Measurements from ENCODE around the gene USP2.

Gene USP2

DNA sequence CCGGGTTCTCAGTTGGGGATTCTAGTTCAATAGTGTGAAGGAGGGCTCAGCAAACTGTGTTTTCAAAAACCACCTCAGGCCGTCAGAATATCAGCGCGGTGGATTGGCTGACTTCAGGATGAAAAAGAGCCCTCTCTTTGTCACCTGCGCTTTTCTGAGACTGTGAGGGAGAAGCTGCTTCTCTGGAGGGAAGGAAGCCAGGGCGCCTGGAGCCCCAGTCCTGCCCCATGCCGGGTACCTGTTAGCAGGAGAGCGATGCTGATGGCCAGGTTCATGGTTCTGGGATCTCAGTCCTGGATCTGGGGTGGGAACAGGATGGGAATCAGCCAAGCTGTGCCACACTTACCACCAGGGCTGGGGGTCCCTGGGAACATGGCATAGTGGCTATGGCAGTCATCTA lies 39.1 kb upstream of the USP2 start:
- Histone ChIP-seq H3K4me3 (ENCODE audit: low read depth, low read length) (peak overlapping the region; percentile 96), H2AFZ (ENCODE audit: low read length, unreplicated experiment) (no peak overlapping the region), H3K27ac (ENCODE audit: low read depth, low read length) (no peak overlapping the region)

DNA sequence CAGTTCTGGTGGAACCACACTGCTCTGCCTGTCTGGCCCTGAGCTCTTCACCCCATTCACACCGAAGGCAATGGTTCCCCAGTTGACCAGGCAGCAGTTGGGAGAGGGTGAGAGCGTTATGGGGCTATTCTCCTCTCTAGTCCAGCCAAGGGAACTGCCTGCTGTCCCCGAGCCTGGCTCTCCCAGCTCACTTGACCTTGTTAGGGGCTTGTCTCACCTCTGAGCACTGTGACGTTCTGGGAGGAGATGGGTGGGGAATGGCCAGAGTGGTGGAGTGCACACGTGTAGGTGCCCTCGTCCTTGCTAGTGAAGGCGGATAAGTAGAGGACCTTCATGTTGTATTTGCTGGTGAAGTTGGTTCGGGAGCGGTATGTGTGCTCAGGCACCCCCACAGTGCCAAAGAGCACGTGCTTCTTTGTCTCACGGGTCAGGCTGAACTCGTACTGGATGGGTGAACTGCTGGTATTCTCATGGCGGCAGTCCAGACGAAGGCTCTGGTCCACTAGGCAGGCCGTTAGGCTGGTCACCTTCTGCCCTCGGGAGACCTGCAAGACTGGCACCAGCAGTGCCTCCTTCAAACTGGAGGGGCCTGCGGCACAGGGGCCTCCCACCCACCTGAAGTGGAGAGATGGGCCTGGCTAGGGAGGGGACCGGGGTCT lies 38.5 kb upstream of the USP2 start:
- Histone ChIP-seq H2AFZ (ENCODE audit: low read length, unreplicated experiment) (no peak overlapping the region), H3K4me1 (ENCODE audit: control insufficient read depth, insufficient read depth, low read length, unreplicated experiment) (peaks cover 34% of the 10 kb centered on the region), H3K27me3 (ENCODE audit: insufficient read depth, low read length) (no peaks in the 10 kb centered on the region), H3K4me3 (ENCODE audit: low read depth, low read length) (no peak overlapping the region), H3K27ac (ENCODE audit: low read depth, low read length) (no peak overlapping the region), H3K36me3 (ENCODE audit: insufficient read depth, low read length) (no peaks in the 10 kb centered on the region), H3K79me2 (ENCODE audit: control insufficient read depth, insufficient read depth, low read length, unreplicated experiment) (peaks cover 40% of the 10 kb centered on the region)

More for the DNA sequence above, 39.1 kb upstream of the USP2 start:
- H3K36me3 ChIP-seq (ENCODE audit: insufficient read depth, low read length) = no peaks in the 10 kb centered on the region
- H3K79me2 ChIP-seq (ENCODE audit: control insufficient read depth, insufficient read depth, low read length, unreplicated experiment) = peaks cover 40% of the 10 kb centered on the region
- H3K4me1 ChIP-seq (ENCODE audit: control insufficient read depth, insufficient read depth, low read length, unreplicated experiment) = peaks cover 34% of the 10 kb centered on the region
- H3K27me3 ChIP-seq (ENCODE audit: insufficient read depth, low read length) = no peaks in the 10 kb centered on the region

DNA sequence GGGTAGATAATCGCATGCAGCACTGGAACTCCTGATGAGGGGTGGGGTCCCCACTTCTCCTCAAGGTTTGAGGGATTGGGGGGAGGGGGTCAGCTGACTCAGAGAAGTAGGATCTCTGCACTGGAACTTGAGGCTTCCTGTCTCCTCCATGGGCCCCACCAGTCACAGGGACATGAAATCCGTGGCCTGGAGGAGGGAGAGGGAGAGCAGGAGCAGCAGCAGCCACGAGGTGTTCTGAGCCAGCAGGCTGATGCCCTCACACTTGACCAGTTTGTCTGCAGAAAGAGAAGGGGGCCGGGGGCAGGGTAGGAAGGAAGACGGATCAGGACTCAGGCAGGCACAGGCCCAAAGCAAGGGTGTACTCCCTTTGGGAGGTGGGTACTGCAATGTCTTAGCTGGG lies 37.8 kb upstream of the USP2 start:
- H3K4me3 ChIP-seq (ENCODE audit: low read depth, low read length) = no peak overlapping the region
- no peaks in the 10 kb centered on the region for H3K36me3 ChIP-seq (ENCODE audit: insufficient read depth, low read length)
- H3K27me3 ChIP-seq (ENCODE audit: insufficient read depth, low read length) = no peaks in the 10 kb centered on the region
- no peak overlapping the region for H2AFZ ChIP-seq (ENCODE audit: low read length, unreplicated experiment)
- peaks cover 34% of the 10 kb centered on the region for H3K4me1 ChIP-seq (ENCODE audit: control insufficient read depth, insufficient read depth, low read length, unreplicated experiment)
- peaks cover 40% of the 10 kb centered on the region for H3K79me2 ChIP-seq (ENCODE audit: control insufficient read depth, insufficient read depth, low read length, unreplicated experiment)
- H3K27ac ChIP-seq (ENCODE audit: low read depth, low read length) = no peak overlapping the region

DNA sequence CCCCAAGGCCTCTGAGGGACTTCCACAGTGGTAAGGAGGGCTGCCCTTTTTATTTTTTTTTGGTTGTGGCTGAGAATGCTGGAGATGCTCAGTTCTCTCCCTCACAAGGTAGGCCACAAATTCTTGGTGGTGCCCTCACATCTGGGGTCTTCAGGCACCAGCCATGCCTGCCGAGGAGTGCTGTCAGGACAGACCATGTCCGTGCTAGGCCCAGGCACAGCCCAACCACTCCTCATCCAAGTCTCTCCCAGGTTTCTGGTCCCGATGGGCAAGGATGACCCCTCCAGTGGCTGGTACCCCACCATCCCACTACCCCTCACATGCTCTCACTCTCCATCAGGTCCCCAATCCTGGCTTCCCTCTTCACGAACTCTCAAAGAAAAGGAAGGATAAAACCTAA lies 37.3 kb upstream of the USP2 start:
- Histone ChIP-seq H3K79me2 (ENCODE audit: control insufficient read depth, insufficient read depth, low read length, unreplicated experiment) (peaks cover 40% of the 10 kb centered on the region), H2AFZ (ENCODE audit: low read length, unreplicated experiment) (no peak overlapping the region), H3K27me3 (ENCODE audit: insufficient read depth, low read length) (no peaks in the 10 kb centered on the region), H3K4me1 (ENCODE audit: control insufficient read depth, insufficient read depth, low read length, unreplicated experiment) (peaks cover 34% of the 10 kb centered on the region), H3K4me3 (ENCODE audit: low read depth, low read length) (no peak overlapping the region), H3K27ac (ENCODE audit: low read depth, low read length) (peak overlapping the region; percentile 80), H3K36me3 (ENCODE audit: insufficient read depth, low read length) (no peaks in the 10 kb centered on the region)

DNA sequence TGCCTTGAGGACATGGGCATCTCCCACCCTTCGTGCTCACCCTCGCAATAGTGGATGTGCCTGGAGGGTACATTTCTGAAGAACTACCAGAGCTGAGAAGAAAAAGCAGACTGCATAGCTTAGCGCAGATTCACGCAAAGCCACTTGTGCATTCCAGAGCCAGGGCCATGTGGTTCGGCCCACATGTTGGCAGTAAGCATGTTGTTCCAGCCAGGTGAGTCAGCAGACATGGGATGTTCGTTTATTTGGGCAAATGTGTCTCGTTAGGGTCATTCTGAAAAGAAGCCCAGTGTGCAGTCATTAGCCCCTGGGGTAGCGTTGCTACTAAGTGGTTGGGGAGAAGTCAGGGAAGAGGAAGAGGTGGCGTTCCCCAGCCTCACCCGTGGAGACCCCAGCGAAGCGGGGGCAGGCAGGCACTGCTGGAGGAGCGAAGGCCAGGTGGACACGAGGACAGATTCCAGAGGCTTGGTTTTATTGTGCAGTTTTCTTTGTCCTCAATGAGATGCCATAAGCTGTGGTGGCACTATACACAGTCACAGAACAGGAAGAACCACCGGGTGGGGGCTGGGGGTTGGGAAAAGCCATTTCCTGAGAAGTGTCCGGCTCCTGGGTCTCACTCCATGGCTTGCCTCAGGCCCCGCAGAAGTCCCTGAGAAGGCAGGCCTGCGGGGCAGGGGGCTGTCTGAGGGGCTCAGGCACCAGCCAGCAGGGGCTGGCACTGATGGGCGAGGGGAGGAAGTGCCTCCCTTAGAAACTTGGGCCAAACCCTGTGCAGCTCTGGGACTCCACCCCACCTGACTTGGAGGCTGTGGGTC lies 36.4 kb upstream of the USP2 start:
- Histone ChIP-seq H3K79me2 (ENCODE audit: control insufficient read depth, insufficient read depth, low read length, unreplicated experiment) (peaks cover 39% of the 10 kb centered on the region), H3K4me1 (ENCODE audit: control insufficient read depth, insufficient read depth, low read length, unreplicated experiment) (peaks cover 28% of the 10 kb centered on the region), H3K36me3 (ENCODE audit: insufficient read depth, low read length) (no peaks in the 10 kb centered on the region), H3K4me3 (ENCODE audit: low read depth, low read length) (peak overlapping the region; percentile 58), H3K27me3 (ENCODE audit: insufficient read depth, low read length) (no peaks in the 10 kb centered on the region), H2AFZ (ENCODE audit: low read length, unreplicated experiment) (no peak overlapping the region), H3K27ac (ENCODE audit: low read depth, low read length) (peak overlapping the region; percentile 80)

DNA sequence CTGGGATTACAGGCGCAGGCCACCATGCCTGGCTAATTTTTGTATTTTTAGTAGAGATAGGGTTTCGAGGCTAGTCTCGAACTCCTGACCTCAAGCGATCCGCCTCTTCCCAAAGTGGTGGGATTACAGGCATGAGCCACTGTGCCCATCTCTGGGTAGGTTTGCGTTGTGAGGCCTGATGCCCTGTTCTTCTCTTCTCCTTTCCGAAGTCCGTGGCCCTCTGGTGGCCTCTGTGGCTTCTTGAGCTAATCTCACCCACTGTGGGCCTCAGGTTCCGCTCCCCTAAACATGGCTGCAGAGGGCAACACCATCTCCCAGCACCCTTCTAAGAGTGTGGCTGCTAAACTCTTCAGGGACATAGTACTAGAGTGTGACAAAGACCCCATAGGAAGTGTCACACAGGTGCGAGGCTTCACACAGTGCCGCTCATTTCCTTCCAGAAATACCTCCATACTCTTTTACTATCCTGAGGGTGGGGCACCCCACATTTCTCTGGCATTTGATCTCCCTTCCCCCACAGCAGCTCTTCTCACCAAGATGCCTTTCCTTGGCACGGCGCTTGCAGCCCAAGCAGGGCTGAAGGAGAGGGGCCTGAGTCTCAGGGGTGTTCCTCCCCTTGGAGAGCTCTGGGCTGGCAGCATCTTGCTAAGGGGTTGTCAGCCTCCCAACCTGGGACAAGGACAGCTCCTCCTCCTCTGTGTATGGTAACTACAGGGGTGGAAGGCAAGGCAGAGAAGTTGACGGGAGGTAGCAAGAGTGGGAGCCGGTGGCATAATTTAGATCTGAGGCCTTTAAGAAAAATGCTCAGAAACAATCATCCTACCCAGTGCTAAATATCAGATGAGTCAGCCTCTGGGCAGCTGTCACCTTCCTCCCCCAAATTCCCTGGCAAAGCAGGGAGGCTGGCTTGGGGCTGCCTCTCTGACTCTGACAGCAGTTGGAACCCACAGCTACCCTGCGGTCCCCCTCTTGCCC lies 35.4 kb upstream of the USP2 start:
- H3K36me3 ChIP-seq (ENCODE audit: insufficient read depth, low read length) = no peaks in the 10 kb centered on the region
- H3K4me3 ChIP-seq (ENCODE audit: low read depth, low read length) = peak overlapping the region; percentile 58
- H3K79me2 ChIP-seq (ENCODE audit: control insufficient read depth, insufficient read depth, low read length, unreplicated experiment) = peaks cover 29% of the 10 kb centered on the region
- no peak overlapping the region for H2AFZ ChIP-seq (ENCODE audit: low read length, unreplicated experiment)
- peaks cover 28% of the 10 kb centered on the region for H3K4me1 ChIP-seq (ENCODE audit: control insufficient read depth, insufficient read depth, low read length, unreplicated experiment)
- peak overlapping the region; percentile 80 for H3K27ac ChIP-seq (ENCODE audit: low read depth, low read length)
- H3K27me3 ChIP-seq (ENCODE audit: insufficient read depth, low read length) = no peaks in the 10 kb centered on the region

DNA sequence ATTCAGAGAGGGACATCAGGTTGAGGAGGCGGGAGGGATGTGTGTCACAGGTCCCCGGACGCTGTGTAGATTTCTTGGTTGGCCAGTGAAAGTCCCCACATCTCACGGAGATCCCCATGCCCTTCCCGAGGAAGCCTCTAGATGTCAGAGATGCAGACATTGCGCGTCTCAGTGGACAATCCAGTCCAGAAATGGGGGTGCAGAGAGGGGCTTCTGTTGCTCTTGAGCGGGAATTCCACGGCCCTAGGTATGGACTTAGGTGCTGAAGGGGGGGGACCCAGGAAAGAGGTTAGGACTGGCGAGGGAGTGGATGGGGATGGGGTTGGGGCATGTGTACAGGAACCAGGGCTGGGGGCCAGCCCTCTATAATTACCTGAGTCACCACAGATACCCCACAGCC lies 34.5 kb upstream of the USP2 start:
- peaks cover 20% of the 10 kb centered on the region for H3K79me2 ChIP-seq (ENCODE audit: control insufficient read depth, insufficient read depth, low read length, unreplicated experiment)
- H3K4me1 ChIP-seq (ENCODE audit: control insufficient read depth, insufficient read depth, low read length, unreplicated experiment) = peaks cover 27% of the 10 kb centered on the region
- H2AFZ ChIP-seq (ENCODE audit: low read length, unreplicated experiment) = no peak overlapping the region
- H3K4me3 ChIP-seq (ENCODE audit: low read depth, low read length) = no peak overlapping the region
- no peak overlapping the region for H3K27ac ChIP-seq (ENCODE audit: low read depth, low read length)
- H3K36me3 ChIP-seq (ENCODE audit: insufficient read depth, low read length) = no peaks in the 10 kb centered on the region
- no peaks in the 10 kb centered on the region for H3K27me3 ChIP-seq (ENCODE audit: insufficient read depth, low read length)

DNA sequence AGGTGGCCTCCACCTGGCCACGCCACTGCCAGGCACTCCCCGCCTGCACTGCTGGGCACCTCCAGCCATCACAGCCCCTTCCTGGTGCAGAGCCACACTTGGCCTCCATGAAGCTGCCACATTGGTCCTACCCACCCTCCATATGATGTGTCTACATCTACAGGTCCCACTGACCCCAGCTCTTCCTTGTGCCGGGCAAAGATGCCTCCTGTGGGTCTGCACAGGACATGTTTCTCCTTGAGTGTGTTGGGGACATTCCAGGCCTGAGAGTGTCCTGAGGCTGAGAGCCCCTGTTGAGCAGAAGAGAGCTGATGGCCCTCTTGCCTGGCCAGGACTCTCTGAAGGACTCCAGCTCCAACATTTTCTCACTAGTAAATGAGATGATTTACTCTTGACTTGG lies 34.0 kb upstream of the USP2 start:
- no peak overlapping the region for H3K27ac ChIP-seq (ENCODE audit: low read depth, low read length)
- H2AFZ ChIP-seq (ENCODE audit: low read length, unreplicated experiment) = no peak overlapping the region
- H3K4me1 ChIP-seq (ENCODE audit: control insufficient read depth, insufficient read depth, low read length, unreplicated experiment) = peaks cover 23% of the 10 kb centered on the region
- no peaks in the 10 kb centered on the region for H3K36me3 ChIP-seq (ENCODE audit: insufficient read depth, low read length)
- H3K27me3 ChIP-seq (ENCODE audit: insufficient read depth, low read length) = no peaks in the 10 kb centered on the region
- H3K4me3 ChIP-seq (ENCODE audit: low read depth, low read length) = no peak overlapping the region
- H3K79me2 ChIP-seq (ENCODE audit: control insufficient read depth, insufficient read depth, low read length, unreplicated experiment) = peaks cover 16% of the 10 kb centered on the region

DNA sequence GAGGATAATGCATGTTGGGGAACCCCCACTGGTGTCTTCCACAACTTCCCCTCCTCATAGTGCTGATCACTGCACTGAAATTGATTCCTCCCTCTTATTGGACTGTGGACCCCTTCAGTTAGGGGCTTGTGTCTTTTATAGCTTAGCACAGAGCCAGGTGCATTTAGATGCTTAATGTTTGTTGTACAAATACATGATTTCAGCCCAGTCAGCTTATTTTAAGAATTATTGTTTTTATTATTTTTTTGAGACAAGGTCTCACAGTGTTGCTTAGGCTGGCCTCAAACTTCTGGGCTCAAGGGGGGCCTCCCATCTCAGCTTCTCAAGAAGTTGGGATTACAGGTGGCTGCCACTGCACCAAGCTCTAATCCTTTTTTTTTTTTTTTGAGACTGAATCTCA lies 33.2 kb upstream of the USP2 start:
- peaks cover 23% of the 10 kb centered on the region for H3K4me1 ChIP-seq (ENCODE audit: control insufficient read depth, insufficient read depth, low read length, unreplicated experiment)

DNA sequence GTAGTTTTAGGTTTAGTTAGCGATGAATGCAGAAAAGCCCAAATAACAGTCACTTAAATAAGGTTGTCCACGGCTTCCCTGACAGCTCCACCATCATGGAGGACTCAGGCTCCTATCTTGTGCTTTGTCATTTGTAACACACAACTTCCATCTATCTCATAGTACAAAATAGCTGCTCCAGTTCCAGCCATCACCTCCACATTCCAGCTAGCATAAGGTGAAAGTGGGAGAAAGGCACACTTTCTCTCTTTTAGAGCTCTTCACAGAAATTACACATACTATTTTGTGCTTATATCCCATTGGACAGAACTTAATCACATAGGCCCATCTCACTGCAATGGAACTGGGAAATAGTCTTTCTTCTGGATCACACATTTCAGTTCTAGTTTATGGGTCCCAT lies 32.8 kb upstream of the USP2 start:
- H3K27ac ChIP-seq (ENCODE audit: low read depth, low read length) = no peak overlapping the region
- no peak overlapping the region for H2AFZ ChIP-seq (ENCODE audit: low read length, unreplicated experiment)
- no peaks in the 10 kb centered on the region for H3K36me3 ChIP-seq (ENCODE audit: insufficient read depth, low read length)
- H3K27me3 ChIP-seq (ENCODE audit: insufficient read depth, low read length) = no peaks in the 10 kb centered on the region
- no peak overlapping the region for H3K4me3 ChIP-seq (ENCODE audit: low read depth, low read length)
- H3K4me1 ChIP-seq (ENCODE audit: control insufficient read depth, insufficient read depth, low read length, unreplicated experiment) = peaks cover 23% of the 10 kb centered on the region
- H3K79me2 ChIP-seq (ENCODE audit: control insufficient read depth, insufficient read depth, low read length, unreplicated experiment) = peaks cover 7% of the 10 kb centered on the region

More for the DNA sequence above, 33.2 kb upstream of the USP2 start:
- Histone ChIP-seq H3K27me3 (ENCODE audit: insufficient read depth, low read length) (no peaks in the 10 kb centered on the region), H3K4me3 (ENCODE audit: low read depth, low read length) (no peak overlapping the region), H3K79me2 (ENCODE audit: control insufficient read depth, insufficient read depth, low read length, unreplicated experiment) (peaks cover 8% of the 10 kb centered on the region), H3K27ac (ENCODE audit: low read depth, low read length) (no peak overlapping the region), H2AFZ (ENCODE audit: low read length, unreplicated experiment) (no peak overlapping the region), H3K36me3 (ENCODE audit: insufficient read depth, low read length) (no peaks in the 10 kb centered on the region)

Data from ACC112 (cell line).